MM.1S (cell line): ENCODE data around the gene WDR38.
"Not testable (repeated sequence)": the region's sequence is repeated elsewhere in the genome, so short reads cannot be mapped to it uniquely, and the experiment has no call there.

Source experiments
- DNase-seq: peaks from one replicate; pipeline ENCODE4 v3.0.0-alpha.2; 2015
- H2AFZ ChIP-seq: fragments of 300-600 bp; sonication (generic); 2 replicates; pipeline ENCODE4 v1.6.0; 2016; ENCODE audit warnings: antibody characterized with exemption, low read length
- H3F3A ChIP-seq: fragments of 300-600 bp; sonication (generic); 2 replicates; pipeline ENCODE4 v1.6.1; 2016; ENCODE audit warnings: mild to moderate bottlenecking, antibody characterized with exemption, low read length, moderate library complexity, mixed read lengths; ENCODE audit not compliant: insufficient read depth
- H3K27ac ChIP-seq: fragments of 300-600 bp; sonication (generic); 2 replicates; pipeline ENCODE4 v1.5.1; 2016; ENCODE audit warnings: mild to moderate bottlenecking, low read length
- H3K27me3 ChIP-seq: fragments of 300-600 bp; sonication (generic); replicated peaks from 2 replicates; pipeline ENCODE4 v1.6.0; 2016; ENCODE audit warnings: low read length; ENCODE audit not compliant: insufficient read depth
- H3K36me3 ChIP-seq: fragments of 300-600 bp; sonication (generic); replicated peaks from 2 replicates; pipeline ENCODE4 v1.6.1; 2016; ENCODE audit warnings: mild to moderate bottlenecking, low read length, mixed read lengths; ENCODE audit not compliant: insufficient read depth
- H3K4me1 ChIP-seq: fragments of 300-600 bp; sonication (generic); 2 replicates; pipeline ENCODE4 v1.6.1; 2016; ENCODE audit warnings: low read length, mixed read lengths
- H3K4me2 ChIP-seq: fragments of 300-600 bp; sonication (generic); 2 replicates; pipeline ENCODE4 v1.6.0; 2016; ENCODE audit warnings: low read depth, low read length
- H3K4me3 ChIP-seq: fragments of 300-600 bp; sonication (generic); 2 replicates; pipeline ENCODE4 v1.5.1; 2016; ENCODE audit warnings: low read length, mixed read lengths
- H3K79me2 ChIP-seq: fragments of 300-600 bp; sonication (generic); 2 replicates; pipeline ENCODE4 v1.6.1; 2016; ENCODE audit warnings: mixed run types, low read length, mixed read lengths
- H3K9ac ChIP-seq: fragments of 300-600 bp; sonication (generic); 2 replicates; pipeline ENCODE4 v1.6.1; 2016; ENCODE audit warnings: low read length, mixed read lengths
- H3K9me2 ChIP-seq: fragments of 300-600 bp; sonication (generic); replicated peaks from 2 replicates; pipeline ENCODE4 v1.6.1; 2016; ENCODE audit warnings: mild to moderate bottlenecking, low read length, mixed read lengths; ENCODE audit not compliant: insufficient read depth
- H3K9me3 ChIP-seq: fragments of 300-600 bp; sonication (generic); replicated peaks from 2 replicates; pipeline ENCODE4 v1.6.1; 2016; ENCODE audit warnings: mild to moderate bottlenecking, low read length, mixed read lengths; ENCODE audit not compliant: insufficient read depth
- H4K20me1 ChIP-seq: fragments of 300-600 bp; sonication (generic); 2 replicates; pipeline ENCODE4 v1.6.1; 2016; ENCODE audit warnings: mild to moderate bottlenecking, low read length, moderate library complexity, mixed read lengths; ENCODE audit not compliant: insufficient read depth
- EZH2 ChIP-seq: fragments of 300-600 bp; sonication (generic); optimal IDR thresholded peaks from 2 replicates; pipeline ENCODE3; 2017; ENCODE audit warnings: low read depth, mild to moderate bottlenecking, antibody characterized with exemption, low read length, mixed read lengths
- EZH2phosphoT487 ChIP-seq: fragments of 300-600 bp; sonication (generic); IDR thresholded peaks from 2 replicates; pipeline ENCODE4 v1.6.1; 2018; ENCODE audit warnings: antibody characterized with exemption, low read length
- TF ChIP-seq, protein P1 (sequence below): fragments of 300-600 bp; sonication (generic); IDR thresholded peaks from 2 replicates; pipeline ENCODE4 v1.5.1; 2016; ENCODE audit warnings: antibody characterized with exemption, low read length, mixed read lengths

The WDR38 gene

DNA sequence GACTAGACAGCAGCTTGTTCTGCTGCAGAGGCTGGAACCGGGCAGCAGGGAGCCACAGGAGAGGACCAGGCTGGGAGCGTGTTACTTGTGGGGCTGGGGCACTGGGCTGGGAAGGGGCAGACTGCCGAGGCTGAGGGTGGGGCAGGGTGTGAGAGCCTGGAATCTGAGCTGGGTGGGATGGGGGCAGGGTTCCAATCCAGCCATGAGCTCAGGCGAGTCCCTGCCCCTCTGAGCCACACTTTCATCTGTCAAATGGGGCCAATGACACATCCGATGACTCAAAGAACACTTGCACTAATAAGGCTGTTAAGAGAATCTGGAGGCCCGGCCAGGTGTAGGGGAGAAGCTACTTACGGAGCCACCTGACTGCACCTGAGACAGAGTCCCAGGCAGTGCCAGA, 18.7 kb upstream of the WDR38 start:
- no peaks in the 10 kb centered on the region for H3F3A ChIP-seq
- H3K9me2 ChIP-seq, result no peaks in the 10 kb centered on the region
- no peaks in the 10 kb centered on the region for H3K4me1 ChIP-seq
- DNase-seq, result no peak
- no peak overlapping the region for H2AFZ ChIP-seq
- TF ChIP-seq, protein P1, sequence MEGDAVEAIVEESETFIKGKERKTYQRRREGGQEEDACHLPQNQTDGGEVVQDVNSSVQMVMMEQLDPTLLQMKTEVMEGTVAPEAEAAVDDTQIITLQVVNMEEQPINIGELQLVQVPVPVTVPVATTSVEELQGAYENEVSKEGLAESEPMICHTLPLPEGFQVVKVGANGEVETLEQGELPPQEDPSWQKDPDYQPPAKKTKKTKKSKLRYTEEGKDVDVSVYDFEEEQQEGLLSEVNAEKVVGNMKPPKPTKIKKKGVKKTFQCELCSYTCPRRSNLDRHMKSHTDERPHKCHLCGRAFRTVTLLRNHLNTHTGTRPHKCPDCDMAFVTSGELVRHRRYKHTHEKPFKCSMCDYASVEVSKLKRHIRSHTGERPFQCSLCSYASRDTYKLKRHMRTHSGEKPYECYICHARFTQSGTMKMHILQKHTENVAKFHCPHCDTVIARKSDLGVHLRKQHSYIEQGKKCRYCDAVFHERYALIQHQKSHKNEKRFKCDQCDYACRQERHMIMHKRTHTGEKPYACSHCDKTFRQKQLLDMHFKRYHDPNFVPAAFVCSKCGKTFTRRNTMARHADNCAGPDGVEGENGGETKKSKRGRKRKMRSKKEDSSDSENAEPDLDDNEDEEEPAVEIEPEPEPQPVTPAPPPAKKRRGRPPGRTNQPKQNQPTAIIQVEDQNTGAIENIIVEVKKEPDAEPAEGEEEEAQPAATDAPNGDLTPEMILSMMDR, result no peak
- no peak for TF ChIP-seq EZH2phosphoT487
- TF ChIP-seq EZH2, result no peak
- H3K9ac ChIP-seq, result no peak overlapping the region
- H3K79me2 ChIP-seq, result no peaks in the 10 kb centered on the region
- no peak overlapping the region for H3K4me3 ChIP-seq
- H3K36me3 ChIP-seq, result no peaks in the 10 kb centered on the region
- no peaks in the 10 kb centered on the region for H4K20me1 ChIP-seq
- H3K27me3 ChIP-seq, result no peaks in the 10 kb centered on the region
- no peak overlapping the region for H3K27ac ChIP-seq
- no peak overlapping the region for H3K4me2 ChIP-seq
- no peaks in the 10 kb centered on the region for H3K9me3 ChIP-seq

DNA sequence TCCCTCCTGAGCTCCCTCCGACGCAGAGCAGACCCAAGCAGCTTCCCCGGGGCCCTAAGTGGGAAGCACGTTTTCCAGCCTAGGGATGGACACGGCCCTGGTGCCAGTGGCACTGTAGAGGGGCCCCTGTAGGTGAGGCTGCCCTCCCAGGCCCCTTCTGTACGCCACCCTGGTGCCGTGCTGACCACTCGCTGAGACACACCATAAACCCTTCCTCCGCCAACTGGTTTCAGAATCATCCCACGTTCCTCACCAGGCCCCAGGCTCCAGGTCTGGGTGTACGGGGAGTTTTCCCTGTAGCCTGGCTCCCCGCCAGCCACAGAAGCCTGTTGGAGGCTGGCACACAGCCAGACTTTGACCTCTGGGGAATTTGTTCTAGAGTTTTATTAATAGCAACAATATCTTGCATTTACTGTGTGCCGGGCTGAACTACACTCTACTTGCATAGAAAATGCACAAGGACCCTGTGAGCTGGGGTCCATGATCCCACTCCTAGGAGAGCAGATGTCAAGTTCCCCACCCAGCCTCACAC, 18.2 kb upstream of the WDR38 start:
- Histone ChIP-seq H3K27me3 (no peaks in the 10 kb centered on the region), H3F3A (no peaks in the 10 kb centered on the region), H3K9me2 (no peaks in the 10 kb centered on the region), H3K9ac (no peak overlapping the region), H3K27ac (no peak overlapping the region), H3K4me2 (no peak overlapping the region), H3K4me3 (no peak overlapping the region), H4K20me1 (no peaks in the 10 kb centered on the region), H3K9me3 (no peaks in the 10 kb centered on the region), H2AFZ (no peak overlapping the region), H3K4me1 (no peaks in the 10 kb centered on the region), H3K36me3 (no peaks in the 10 kb centered on the region), H3K79me2 (no peaks in the 10 kb centered on the region)
- TF ChIP-seq, protein P1, result no peak
- TF ChIP-seq EZH2 (no peak), EZH2phosphoT487 (no peak)
- DNase-seq, result no peak

DNA sequence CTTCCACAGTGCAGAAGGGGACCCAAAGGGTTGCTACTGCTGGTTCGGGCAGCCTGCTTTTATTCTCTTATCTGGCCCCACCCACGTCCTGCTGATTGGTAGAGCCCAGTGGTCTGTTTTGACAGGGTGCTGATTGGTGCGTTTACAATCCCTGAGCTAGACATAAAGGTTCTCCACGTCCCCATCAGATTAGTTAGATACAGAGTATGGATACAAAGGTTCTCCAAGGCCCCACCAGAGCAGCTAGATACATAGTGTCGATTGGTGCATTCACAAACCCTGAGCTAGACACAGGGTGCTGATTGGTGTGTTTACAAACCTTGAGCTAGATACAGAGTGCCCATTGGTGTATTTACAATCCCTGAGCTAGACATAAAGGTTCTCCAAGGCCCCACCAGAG, 15.1 kb upstream of the WDR38 start:
- not testable (repeated sequence) for H3K9ac ChIP-seq, H4K20me1 ChIP-seq, H3F3A ChIP-seq, H3K9me3 ChIP-seq, H3K4me2 ChIP-seq, H2AFZ ChIP-seq, H3K27me3 ChIP-seq, H3K4me3 ChIP-seq, H3K9me2 ChIP-seq, H3K27ac ChIP-seq, H3K36me3 ChIP-seq, DNase-seq, H3K79me2 ChIP-seq, H3K4me1 ChIP-seq

DNA sequence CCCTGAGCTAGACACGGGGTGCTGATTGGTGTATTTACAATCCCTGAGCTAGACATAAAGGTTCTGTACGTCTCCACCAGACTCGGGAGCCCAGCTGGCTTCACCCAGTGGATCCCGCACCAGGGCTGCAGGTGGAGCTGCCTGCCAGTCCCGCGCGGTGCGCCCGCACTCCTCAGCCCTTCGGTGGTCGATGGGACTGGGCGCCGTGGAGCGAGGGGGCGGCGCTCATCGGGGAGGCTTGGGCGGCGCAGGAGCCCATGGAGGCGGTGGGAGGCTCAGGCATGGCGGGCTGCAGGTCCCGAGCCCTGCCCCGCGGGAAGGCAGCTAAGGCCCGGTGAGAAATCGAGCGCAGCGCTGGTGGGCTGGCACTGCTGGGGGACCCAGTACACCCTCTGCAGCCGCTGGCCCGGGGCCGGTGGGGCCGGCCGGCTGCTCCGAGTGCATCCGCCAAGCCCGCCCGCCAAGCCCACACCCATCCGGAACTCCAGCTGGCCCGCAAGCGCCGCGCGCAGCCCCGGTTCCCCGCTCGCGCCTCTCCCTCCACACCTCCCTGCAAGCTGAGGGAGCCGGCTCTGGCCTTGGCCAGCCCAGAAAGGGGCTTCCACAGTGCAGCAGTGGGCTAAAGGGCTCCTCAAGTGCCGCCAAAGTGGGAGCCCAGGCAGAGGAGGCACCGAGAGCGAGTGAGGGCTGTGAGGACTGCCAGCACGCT, 14.5 kb upstream of the WDR38 start:
- not testable (repeated sequence) for H3K27ac ChIP-seq, H3K9me2 ChIP-seq, H3K4me1 ChIP-seq, H3K4me3 ChIP-seq, H3K27me3 ChIP-seq, H3K4me2 ChIP-seq, H3K9me3 ChIP-seq, DNase-seq, H4K20me1 ChIP-seq, H3K36me3 ChIP-seq, H3K9ac ChIP-seq, H3K79me2 ChIP-seq, H3F3A ChIP-seq, H2AFZ ChIP-seq
